Fibroblast of villous mesenchyme (primary cell): ENCODE measurements around the gene ACO2. TPM values are rescaled to one million over a fixed set of nuclear protein-coding genes. Genes with fewer than 3 reads are reported as not detected.
A peak's percentile ranks its signal among the peaks of the same experiment; 100 is the strongest.
"Not testable (repeated sequence)": the region's sequence is repeated elsewhere in the genome, so short reads cannot be mapped to it uniquely, and the experiment has no call there.

ENCODE experiments used
- DNase-seq: peaks from one replicate; pipeline ENCODE4 v3.0.0-alpha.2; 2010; ENCODE audit warnings: low read depth
- H3K4me3 ChIP-seq: 2 replicates; pipeline ENCODE4 v1.5.1; 2011; ENCODE audit warnings: low read depth, mild to moderate bottlenecking, low read length
- total RNA-seq: library from RNA; depleted of rRNA; stranded (reverse); fragments of >200 nt; gene quantifications from 2 replicates; pipeline ENCODE4 v1.2.3, GENCODE V29; 2012
- TF ChIP-seq, protein P1 (sequence below): IDR thresholded peaks from 2 replicates; pipeline ENCODE4 v1.5.1; 2012; ENCODE audit warnings: low read depth, mild to moderate bottlenecking, low read length; ENCODE audit not compliant: insufficient read depth

The ACO2 gene
- total RNA-seq, 1 donor = 69.1 TPM

DNA sequence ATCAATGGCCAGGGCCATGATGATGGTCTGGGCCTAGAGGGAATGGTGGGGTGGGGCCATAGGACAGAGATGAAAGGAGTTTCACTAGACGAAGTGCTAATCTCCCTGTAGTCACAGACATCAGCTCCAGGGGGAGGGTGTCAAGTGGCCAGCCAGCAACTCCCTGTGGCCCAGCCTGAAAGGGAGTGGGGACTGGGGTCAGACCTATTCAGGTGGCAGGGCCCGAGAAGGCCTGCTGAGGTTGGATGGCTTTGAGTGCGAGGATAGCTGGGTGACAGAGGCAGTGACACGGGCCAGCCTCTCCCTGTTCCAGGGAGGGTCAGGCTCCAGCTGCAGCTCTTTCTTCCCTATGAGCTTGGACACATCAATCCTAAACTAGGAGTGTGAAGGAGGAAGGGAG, 33.4 kb upstream of the ACO2 start:
- no peak overlapping the region for H3K4me3 ChIP-seq
- TF ChIP-seq, protein P1, sequence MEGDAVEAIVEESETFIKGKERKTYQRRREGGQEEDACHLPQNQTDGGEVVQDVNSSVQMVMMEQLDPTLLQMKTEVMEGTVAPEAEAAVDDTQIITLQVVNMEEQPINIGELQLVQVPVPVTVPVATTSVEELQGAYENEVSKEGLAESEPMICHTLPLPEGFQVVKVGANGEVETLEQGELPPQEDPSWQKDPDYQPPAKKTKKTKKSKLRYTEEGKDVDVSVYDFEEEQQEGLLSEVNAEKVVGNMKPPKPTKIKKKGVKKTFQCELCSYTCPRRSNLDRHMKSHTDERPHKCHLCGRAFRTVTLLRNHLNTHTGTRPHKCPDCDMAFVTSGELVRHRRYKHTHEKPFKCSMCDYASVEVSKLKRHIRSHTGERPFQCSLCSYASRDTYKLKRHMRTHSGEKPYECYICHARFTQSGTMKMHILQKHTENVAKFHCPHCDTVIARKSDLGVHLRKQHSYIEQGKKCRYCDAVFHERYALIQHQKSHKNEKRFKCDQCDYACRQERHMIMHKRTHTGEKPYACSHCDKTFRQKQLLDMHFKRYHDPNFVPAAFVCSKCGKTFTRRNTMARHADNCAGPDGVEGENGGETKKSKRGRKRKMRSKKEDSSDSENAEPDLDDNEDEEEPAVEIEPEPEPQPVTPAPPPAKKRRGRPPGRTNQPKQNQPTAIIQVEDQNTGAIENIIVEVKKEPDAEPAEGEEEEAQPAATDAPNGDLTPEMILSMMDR = no peak
- DNase-seq = no peak

GRCh38 chr22:41436322-41437113, 32.4 kb upstream of the ACO2 start:
- no peak for DNase-seq
- TF ChIP-seq, protein P1 = no peak
- H3K4me3 ChIP-seq = no peak overlapping the region

- no peak overlapping the region for H3K4me3 ChIP-seq
- TF ChIP-seq, protein P1 = no peak
- DNase-seq = no peak
These were observed 31.7 kb upstream of the ACO2 start for GRCh38 chr22:41437198-41437597.

DNA sequence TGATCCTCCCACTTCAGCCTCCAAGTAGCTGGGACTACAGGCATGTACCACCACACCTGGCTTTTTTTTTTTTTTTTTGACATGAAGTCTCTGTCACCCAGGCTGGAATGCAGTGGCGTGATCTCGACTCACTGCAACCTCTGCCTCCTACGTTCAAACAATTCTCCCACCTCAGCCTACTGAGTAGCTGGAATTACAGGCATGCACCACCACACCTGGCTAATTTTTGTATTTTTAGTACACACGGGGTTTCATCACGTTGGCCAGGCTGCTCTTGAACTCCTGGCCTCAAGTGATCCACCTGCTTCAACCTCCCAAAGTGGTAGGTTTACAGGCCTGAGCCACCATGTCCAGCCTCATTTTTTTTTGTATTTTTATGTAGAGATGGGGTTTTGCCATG, 28.4 kb upstream of the ACO2 start:
- not testable (repeated sequence) for H3K4me3 ChIP-seq, DNase-seq

DNA sequence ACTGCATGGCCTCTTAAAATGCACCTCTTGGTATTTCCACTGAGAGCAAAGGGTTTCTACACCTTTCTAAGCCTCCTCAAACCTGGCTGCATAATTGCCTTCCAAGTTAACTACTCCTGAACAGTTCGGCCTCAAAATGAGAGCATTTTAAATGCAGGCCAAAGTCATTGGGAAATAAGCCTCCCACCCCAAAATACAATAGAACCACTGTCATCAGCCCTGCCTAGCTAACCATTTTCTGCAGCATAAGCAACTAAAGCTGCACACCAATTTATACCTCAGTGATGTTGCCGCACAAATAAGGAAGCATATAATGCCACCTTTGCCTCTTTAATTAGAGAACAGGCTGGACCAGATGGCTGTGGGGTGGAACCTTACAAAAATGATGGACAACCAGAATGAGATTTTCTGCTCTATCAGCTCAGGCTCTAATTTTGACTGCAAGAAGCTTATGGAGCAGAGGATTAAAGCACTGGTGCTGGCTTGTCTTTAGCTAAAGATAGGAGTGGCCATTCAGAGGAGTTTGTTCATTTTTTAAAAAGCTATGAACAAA, 26.6 kb upstream of the ACO2 start:
- DNase-seq = no peak
- TF ChIP-seq, protein P1 = no peak
- H3K4me3 ChIP-seq = no peak overlapping the region

DNA sequence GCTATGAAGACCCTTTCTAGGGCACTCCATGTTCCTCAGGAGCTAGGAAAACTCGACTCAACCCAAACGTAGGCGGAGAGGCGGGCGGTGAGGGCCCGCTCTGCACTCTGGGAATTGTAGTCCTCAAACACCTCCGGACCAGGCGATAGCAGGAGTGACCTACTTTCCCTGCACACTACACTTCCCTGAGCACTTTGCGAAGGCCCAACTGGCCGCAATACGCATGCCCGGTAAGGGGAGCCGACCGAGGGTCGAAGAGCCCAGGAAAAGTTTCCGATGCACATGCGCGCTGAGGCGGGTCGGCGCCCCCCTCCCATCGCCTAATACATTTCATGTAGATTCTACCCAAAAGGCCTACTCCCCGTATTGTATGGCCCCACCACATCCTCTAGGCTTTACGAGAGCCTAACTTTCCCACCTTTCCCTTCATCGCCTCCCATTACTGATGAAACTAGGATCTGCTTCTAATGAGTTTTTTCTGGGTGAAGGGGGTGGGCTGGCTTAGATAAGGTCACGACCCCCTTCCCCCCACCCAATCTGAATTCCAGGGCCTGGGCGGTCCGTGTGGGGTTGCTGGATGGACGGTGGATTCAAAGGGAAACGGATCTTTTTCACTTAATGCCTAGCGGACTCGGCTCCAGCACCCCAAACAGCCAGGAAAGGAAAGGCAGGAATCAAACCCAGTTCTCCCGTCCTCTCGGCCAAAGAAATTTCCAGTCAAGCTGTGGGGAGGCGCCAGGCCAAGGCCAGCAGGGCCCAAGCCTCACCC, 24.4 kb upstream of the ACO2 start:
- DNase-seq = peak; percentile 99
- peak overlapping the region; percentile 100 for H3K4me3 ChIP-seq
- TF ChIP-seq, protein P1 = no peak
